Upper lobe of right lung (tissue), 1 donor: ENCODE measurements around the gene VAPB. TPM values are rescaled to one million over a fixed set of nuclear protein-coding genes. Genes with fewer than 3 reads are reported as not detected.
A peak's percentile ranks its signal among the peaks of the same experiment; 100 is the strongest.

Experiments used
- ATAC-seq: fragments of 200-7000 bp; cut with Tn5 transposase; one replicate; pipeline ENCODE4 v1.9.1; 2020; ENCODE audit warnings: mild to moderate bottlenecking, moderate library complexity
- DNase-seq: peaks from one replicate; pipeline ENCODE4 v3.0.0-alpha.2; 2020
- H3K27ac ChIP-seq: fragments of 200-600 bp; one replicate; pipeline ENCODE4 v1.8.0; 2022
- H3K27me3 ChIP-seq: fragments of 200-600 bp; one replicate; pipeline ENCODE4 v1.8.0; 2022; ENCODE audit warnings: mild to moderate bottlenecking
- H3K36me3 ChIP-seq: fragments of 200-600 bp; one replicate; pipeline ENCODE4 v1.8.0; 2022
- H3K4me1 ChIP-seq: fragments of 200-600 bp; one replicate; pipeline ENCODE4 v1.8.0; 2022
- H3K4me3 ChIP-seq: fragments of 200-600 bp; one replicate; pipeline ENCODE4 v1.8.0; 2022; ENCODE audit warnings: mild to moderate bottlenecking
- H3K9me3 ChIP-seq: fragments of 200-600 bp; one replicate; pipeline ENCODE4 v1.8.0; 2022
- intact Hi-C: fragments of 100-400 bp; cut with DNase I; formaldehyde crosslinking; loops from one replicate; pipeline ENCODE4 v1.11.0; 2022
- total RNA-seq: library from RNA; stranded (reverse); fragmentation: NEBNext Ultra II Directional; extraction: Animal tissue kit (Norgen Biotek cat#: 25700); gene quantifications from one replicate; pipeline ENCODE4 v1.2.1, GENCODE V29; 2021
- TF ChIP-seq, protein P1 (sequence below): fragments of 200-600 bp; IDR thresholded peaks from one replicate; pipeline ENCODE4 v1.8.0; 2022; ENCODE audit warnings: antibody characterized with exemption
- donor health status: DM: no; HTN: yes; CAD: no; lungs with severe emphysema.

Gene VAPB
- total RNA-seq, 1 donor from 2014 or later: 47.8 TPM

DNA sequence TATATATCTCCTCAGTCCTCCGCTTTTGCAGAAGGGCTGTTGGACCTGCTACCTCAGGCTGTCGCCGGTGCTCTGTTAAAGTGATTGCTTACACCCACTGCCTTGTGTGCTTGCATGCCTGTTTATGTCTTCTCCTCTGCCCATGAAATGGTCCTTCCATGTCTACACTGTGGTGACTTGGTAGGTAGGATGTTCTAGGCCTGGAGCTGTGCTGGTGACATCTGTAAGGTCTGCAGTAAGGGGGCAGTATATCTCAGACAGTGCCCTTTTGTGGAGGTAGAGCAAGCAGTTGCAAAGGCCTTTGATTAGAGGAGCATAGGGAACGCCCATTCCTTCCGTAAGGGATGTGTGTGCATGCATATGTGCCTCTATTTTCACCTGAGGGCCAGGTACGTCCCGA lies 40.3 kb downstream of the VAPB start:
- intact Hi-C loops: no loop called here
- Histone ChIP-seq H3K27me3 (no peaks in the 10 kb centered on the region), H3K27ac (no peak overlapping the region), H3K4me3 (no peak overlapping the region), H3K9me3 (no peaks in the 10 kb centered on the region), H3K36me3 (peaks cover 3% of the 10 kb centered on the region), H3K4me1 (peaks cover 23% of the 10 kb centered on the region)
- ATAC-seq (no peak), DNase-seq (no peak)
- TF ChIP-seq, protein P1, sequence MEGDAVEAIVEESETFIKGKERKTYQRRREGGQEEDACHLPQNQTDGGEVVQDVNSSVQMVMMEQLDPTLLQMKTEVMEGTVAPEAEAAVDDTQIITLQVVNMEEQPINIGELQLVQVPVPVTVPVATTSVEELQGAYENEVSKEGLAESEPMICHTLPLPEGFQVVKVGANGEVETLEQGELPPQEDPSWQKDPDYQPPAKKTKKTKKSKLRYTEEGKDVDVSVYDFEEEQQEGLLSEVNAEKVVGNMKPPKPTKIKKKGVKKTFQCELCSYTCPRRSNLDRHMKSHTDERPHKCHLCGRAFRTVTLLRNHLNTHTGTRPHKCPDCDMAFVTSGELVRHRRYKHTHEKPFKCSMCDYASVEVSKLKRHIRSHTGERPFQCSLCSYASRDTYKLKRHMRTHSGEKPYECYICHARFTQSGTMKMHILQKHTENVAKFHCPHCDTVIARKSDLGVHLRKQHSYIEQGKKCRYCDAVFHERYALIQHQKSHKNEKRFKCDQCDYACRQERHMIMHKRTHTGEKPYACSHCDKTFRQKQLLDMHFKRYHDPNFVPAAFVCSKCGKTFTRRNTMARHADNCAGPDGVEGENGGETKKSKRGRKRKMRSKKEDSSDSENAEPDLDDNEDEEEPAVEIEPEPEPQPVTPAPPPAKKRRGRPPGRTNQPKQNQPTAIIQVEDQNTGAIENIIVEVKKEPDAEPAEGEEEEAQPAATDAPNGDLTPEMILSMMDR: no peak

DNA sequence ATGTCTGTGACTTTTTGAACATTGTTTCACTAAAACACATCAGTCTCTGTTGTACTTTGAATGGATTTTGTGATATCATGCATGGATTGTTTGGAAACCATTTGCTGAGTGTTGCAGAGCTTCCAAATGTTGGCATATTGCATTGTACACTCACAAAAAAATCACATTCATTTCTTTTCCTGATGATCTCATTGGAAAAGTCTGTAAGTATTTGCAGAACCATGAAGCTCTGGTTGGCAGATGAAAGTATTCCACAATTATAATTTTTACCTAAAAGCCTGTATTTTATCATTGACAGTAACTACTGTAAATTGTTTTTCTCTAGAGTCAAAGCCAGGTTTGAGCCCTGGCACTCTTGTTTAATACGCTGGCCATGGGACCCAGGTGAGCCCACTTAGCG lies 42.1 kb downstream of the VAPB start:
- Histone ChIP-seq H3K9me3 (no peaks in the 10 kb centered on the region), H3K27me3 (no peaks in the 10 kb centered on the region), H3K4me3 (no peak overlapping the region), H3K4me1 (peaks cover 12% of the 10 kb centered on the region), H3K27ac (no peak overlapping the region), H3K36me3 (no peaks in the 10 kb centered on the region)
- DNase-seq (no peak), ATAC-seq (no peak)
- TF ChIP-seq, protein P1: no peak
- intact Hi-C loops: no loop called here

DNA sequence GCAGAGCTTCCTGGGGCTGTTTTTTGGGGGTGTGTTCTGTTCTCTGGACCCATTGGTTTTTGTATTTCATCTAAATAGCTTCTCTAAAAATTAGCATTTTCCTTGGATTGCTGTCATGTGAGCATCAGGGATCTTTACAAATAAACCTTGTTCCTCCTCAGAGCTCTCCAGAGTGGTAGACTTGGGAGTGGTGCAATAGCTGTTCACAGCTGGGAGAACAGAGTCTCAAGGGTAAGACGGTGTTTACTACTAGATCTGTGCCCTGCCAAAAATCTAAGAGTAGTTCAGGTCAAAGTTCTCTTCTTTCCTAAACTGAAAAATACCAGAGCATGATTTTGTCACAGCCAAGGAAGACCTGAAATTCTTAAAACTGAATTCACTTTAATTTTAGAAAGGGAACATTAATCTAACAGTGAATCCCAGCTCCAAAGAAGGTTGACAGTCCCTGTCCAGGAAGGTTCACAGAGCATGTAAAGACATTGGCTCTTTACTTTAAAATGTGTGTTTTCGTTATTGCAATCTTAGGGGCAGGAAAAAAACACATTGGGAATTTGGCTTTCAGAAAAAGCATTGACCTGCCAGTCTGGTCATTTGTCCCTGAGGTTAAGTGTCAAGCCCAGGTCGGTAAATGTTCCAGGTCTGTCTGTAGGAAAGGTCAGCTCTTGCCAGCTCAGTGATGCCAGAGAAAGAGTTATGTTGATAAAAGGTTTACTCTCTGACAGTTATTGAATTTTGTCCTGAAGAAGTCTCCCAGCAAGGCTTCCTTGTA lies 43.3 kb downstream of the VAPB start:
- Histone ChIP-seq H3K36me3 (no peaks in the 10 kb centered on the region), H3K4me3 (no peak overlapping the region), H3K27me3 (no peaks in the 10 kb centered on the region), H3K4me1 (peaks cover 12% of the 10 kb centered on the region), H3K9me3 (no peaks in the 10 kb centered on the region), H3K27ac (no peak overlapping the region)
- DNase-seq (no peak), ATAC-seq (peak; percentile 79)
- TF ChIP-seq, protein P1: no peak
- intact Hi-C loops: no loop called here

DNA sequence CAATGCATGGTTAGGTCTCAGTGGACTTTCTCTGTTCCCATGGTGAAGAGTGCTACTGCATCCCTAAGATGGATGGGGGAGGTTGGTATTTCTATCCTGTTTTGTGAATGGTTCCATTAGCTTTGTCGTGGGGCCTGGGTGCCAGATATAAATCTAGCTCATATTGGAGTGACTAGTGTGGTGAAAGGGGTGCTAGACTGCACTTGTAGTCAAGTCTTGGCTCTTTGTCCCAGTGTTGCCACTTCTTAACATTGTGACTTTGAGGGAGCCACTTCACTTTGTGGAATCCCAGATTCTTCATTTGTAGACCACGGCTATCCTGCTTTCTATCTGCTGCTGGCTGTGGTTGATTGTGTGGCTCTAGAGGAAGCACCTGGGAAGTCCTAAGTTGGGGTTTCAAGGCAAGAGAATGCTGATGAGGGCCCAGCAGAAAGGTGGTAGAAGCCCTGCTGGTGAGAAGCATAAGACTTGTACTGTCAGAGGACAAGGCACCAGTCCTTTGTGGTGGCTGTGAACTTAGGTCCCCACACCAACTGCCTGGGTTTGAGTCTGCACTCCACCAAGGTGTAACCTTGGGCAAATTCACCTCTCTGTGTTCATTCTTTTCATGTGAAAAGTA lies 44.1 kb downstream of the VAPB start:
- DNase-seq: no peak
- TF ChIP-seq, protein P1: no peak
- Histone ChIP-seq H3K27me3 (no peaks in the 10 kb centered on the region), H3K4me3 (no peak overlapping the region), H3K27ac (no peak overlapping the region), H3K36me3 (no peaks in the 10 kb centered on the region), H3K4me1 (peaks cover 12% of the 10 kb centered on the region), H3K9me3 (no peaks in the 10 kb centered on the region)
- intact Hi-C loops: no loop called here
- no peak for ATAC-seq

DNA sequence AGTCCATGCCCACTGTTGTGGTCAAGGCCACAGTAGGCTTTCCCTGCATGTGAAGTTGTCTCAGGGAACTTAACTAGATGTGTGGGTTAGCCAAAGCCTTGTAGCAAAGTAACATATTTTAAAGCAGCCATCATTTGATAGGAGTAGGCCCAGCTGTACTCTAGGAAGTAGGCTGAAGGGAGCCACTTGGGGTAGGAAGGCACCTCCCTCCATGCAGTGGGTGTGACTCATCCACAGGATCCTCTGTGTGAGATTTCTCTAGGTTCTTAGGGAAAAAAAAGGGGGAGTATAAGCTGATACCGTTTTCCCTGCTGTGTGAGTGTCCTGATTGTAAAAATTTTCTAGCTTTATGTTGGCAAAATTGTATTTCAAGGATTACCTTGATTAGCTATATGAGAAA lies 44.7 kb downstream of the VAPB start:
- H3K4me1 ChIP-seq: peaks cover 12% of the 10 kb centered on the region
- intact Hi-C loops: no loop called here
- no peaks in the 10 kb centered on the region for H3K9me3 ChIP-seq
- H3K27me3 ChIP-seq: no peaks in the 10 kb centered on the region
- DNase-seq: no peak
- ATAC-seq: peak; percentile 64
- H3K4me3 ChIP-seq: no peak overlapping the region
- TF ChIP-seq, protein P1: no peak
- H3K27ac ChIP-seq: no peak overlapping the region
- no peaks in the 10 kb centered on the region for H3K36me3 ChIP-seq
